HL-60 (cell line): ENCODE results near the gene ANKRD40.

Experiments
- CTCF ChIP-seq: IDR thresholded peaks from one replicate; pipeline ENCODE4 v1.5.1; 2011; ENCODE audit warnings: low read length, control low read depth, inconsistent platforms; ENCODE audit not compliant: insufficient read depth
- GABPA ChIP-seq: IDR thresholded peaks from 2 replicates; pipeline ENCODE4 v1.6.1; 2012; ENCODE audit warnings: low read depth
- POLR2AphosphoS5 ChIP-seq: IDR thresholded peaks from 2 replicates; pipeline ENCODE4 v1.6.1; 2012; ENCODE audit warnings: low read depth
- REST ChIP-seq: IDR thresholded peaks from 2 replicates; pipeline ENCODE4 v1.6.1; 2012; ENCODE audit warnings: low read depth; ENCODE audit not compliant: insufficient replicate concordance
- SPI1 ChIP-seq: IDR thresholded peaks from 2 replicates; pipeline ENCODE4 v1.6.1; 2012; ENCODE audit warnings: low read depth, mild to moderate bottlenecking, borderline replicate concordance

GRCh38 chr17:50697062-50697461 lies 10.7 kb downstream of the ANKRD40 start:
- TF ChIP-seq CTCF (no peak), SPI1 (no peak), REST (no peak), POLR2AphosphoS5 (no peak), GABPA (no peak)
